ENCODE measurements around the gene UBE3B. TPM values are rescaled to one million over a fixed set of nuclear protein-coding genes. Genes with fewer than 3 reads are reported as not detected.
A peak's percentile ranks its signal among the peaks of the same experiment; 100 is the strongest.

Gene UBE3B
- total RNA-seq, 1 donor from 2014 or later: 23.0 TPM

DNA sequence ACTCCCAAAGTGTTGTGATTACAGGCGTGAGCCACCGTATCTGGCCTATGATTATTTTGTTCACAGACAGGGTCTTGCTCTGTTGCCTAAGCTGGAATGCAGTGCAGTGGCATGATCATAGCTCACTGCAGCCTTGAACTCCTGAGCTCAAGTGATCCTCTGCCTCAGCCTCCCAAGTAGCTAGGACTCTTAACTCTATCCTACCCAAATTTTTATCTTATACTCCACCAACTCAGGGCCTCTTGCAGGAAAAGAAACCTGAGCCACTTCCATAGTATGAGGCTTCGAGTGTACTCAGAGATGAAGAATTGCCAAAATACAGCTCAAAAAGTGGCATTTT is 95.0 kb downstream of the UBE3B start:
- DNase-seq (ENCODE audit: low read depth in 2 of 2): no peak

DNA sequence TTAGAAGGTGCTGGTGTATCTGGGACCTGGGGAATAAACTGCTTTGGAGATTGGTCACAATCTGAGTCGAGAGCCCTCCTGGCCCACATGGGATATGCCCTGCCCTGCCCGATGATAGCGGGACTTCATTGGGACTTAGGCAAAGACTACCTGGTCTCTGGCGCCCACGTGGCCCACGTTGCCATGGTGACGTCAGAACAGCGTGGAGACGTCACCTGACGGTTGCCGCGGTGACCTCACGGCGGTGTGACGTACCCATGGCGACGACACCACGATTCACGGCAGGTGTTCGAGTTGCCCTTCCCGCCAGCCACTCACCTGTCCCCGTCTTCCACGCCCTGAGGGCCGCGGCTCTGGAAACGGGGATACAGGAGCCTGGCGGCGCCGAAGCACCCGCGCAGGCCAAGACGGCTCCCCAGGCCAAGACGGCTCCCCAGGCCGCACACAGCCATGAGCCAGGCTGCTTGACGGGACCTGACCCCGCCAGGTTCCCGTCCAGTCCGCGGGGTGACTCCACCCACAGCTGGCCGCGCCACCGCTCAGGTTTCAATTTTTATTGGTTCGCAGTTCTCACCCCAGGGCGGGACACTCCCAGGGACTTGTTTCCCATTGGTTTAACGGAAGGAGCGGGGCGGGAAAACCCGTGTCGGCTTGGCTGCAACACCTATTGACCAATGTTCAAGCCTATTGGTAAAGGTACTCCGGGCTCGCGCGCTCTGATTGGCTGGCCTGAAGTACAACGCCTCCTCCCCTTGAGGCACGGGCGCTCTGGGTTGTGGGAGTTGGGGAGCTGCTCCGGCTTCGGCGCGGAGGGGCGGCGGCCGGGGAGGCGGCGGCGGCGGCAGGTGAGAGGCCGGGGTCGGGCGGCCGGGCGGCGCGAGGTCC is 95.8 kb downstream of the UBE3B start, which contains the start of the genes MMAB and MVK:
Gene MMAB (minus strand): TSS at position 476 of the 885 bp plus-strand sequence. CDS start 24 bp downstream, at position 452.
Gene MVK (plus strand): TSS at position 766 of the 885 bp plus-strand sequence. CDS start 1,029 bp downstream, outside the sequence.
- DNase-seq (ENCODE audit: low read depth in 2 of 2): peak; percentile 98 to 100

- no peak for DNase-seq (ENCODE audit: low read depth in 2 of 2)
Measured at GRCh38 chr12:109573914-109574244, 96.4 kb downstream of the UBE3B start.

GRCh38 chr12:109575683-109576082 is 98.2 kb downstream of the UBE3B start:
- no peak for DNase-seq (ENCODE audit: low read depth in 2 of 2)

GRCh38 chr12:109577311-109577710 is 99.9 kb downstream of the UBE3B start:
- DNase-seq (ENCODE audit: low read depth in 2 of 2): no peak

GRCh38 chr12:109578330-109578927 is 101.0 kb downstream of the UBE3B start:
- DNase-seq (ENCODE audit: low read depth in 2 of 2): no peak

- DNase-seq (ENCODE audit: low read depth in 2 of 2): no peak
Measured at GRCh38 chr12:109579639-109580038, 102.2 kb downstream of the UBE3B start.

DNA sequence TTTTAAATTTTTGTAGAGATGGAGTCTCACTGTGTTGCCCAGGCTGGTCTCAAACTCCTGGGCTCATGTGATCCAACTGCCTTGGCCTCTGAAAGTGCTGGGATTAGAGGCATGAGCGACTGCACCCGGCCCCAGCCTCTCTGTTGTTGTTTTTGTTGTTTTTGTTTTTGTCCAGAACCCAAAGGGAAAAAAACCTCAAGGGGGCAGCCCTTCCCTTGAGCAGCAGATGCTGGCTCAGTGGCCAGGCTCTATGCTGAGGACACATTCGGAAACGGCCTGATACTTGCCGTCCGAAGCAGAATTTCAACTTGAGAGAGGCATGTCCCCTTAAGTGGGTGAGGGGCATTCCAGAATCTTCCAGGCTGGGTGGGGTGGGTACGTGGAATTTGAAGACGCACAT is 102.8 kb downstream of the UBE3B start:
- no peak for DNase-seq (ENCODE audit: low read depth in 2 of 2)

- no peak for DNase-seq (ENCODE audit: low read depth in 2 of 2)
Measured at GRCh38 chr12:109580684-109581333, 103.4 kb downstream of the UBE3B start.

GRCh38 chr12:109581334-109581691 is 103.9 kb downstream of the UBE3B start:
- DNase-seq (ENCODE audit: low read depth in 2 of 2): no peak

DNA sequence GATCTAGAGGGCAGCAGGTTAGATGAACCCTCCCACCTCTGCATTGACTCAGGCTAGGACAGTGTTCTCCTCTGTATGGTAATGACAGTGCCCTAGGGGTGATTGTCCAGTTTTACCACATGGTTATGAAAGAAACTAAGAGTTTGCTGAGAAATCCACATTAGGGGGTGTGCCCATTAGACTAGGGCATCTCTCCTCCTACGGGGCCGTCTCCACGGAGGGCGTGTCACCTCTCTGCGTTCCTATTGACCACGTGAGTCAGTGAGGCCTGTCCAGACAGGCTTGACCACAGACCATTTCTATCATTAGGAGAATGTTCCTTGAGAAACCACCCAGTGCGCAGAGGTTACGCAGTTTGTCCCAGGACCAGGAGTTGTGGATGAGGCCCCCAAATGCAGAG is 104.4 kb downstream of the UBE3B start:
- no peak for DNase-seq (ENCODE audit: low read depth in 2 of 2)

- no peak for DNase-seq (ENCODE audit: low read depth in 2 of 2)
Measured at GRCh38 chr12:109582636-109583035, 105.2 kb downstream of the UBE3B start.

DNA sequence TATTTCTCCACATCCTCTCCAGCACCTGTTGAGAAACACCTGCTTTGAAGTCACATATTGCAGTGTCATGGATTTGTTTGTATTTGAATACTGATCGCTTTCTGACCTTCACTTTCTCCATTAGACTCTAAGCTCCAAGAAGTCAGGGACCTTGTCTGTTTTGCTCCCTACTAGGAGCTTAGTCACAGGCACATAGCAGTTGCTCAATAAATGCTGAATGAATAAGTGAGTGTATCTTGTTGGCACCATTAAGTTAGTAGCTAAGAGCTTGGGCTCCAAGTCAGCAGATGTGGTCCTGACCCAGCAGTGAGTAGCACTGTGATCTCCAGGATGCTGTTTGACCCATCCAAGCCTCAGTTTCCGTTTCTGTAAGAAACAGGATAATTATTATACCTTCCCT is 106.3 kb downstream of the UBE3B start:
- DNase-seq (ENCODE audit: low read depth in 2 of 2): no peak

Other genes starting within 250 kb of the UBE3B start
- gene FOXN4, start 168.3 kb upstream of the UBE3B start, total RNA-seq: not detected in 2 replicates
- not detected in 2 replicates for gene MYO1H, start 129.7 kb upstream of the UBE3B start, total RNA-seq
- gene KCTD10, start 334 bp upstream of the UBE3B start, total RNA-seq: 74.5 and 95.6 TPM in 2 replicates
- 19.2 and 33.1 TPM in 2 replicates for gene MMAB, start 95.9 kb downstream of the UBE3B start, total RNA-seq
- gene MVK, start 96.2 kb downstream of the UBE3B start, total RNA-seq: 11.9 and 17.5 TPM in 2 replicates
- 0.13 and 0.26 TPM in 2 replicates for gene FAM222A, start 236.2 kb downstream of the UBE3B start, total RNA-seq